Fibroblast of the aortic adventitia (primary cell): ENCODE measurements around the gene VCY. TPM values are rescaled to one million over a fixed set of nuclear protein-coding genes. Genes with fewer than 3 reads are reported as not detected.
"Not testable (repeated sequence)": the region's sequence is repeated elsewhere in the genome, so short reads cannot be mapped to it uniquely, and the experiment has no call there.

ENCODE experiments used
- DNase-seq: peaks from one replicate; pipeline ENCODE4 v3.0.0-alpha.2; 2010; ENCODE audit warnings: low read depth
- H3K4me3 ChIP-seq: 2 replicates; pipeline ENCODE4 v1.5.1; 2011; ENCODE audit warnings: low read depth, mild to moderate bottlenecking, control low read depth, low read length, moderate library complexity
- total RNA-seq: library from RNA; depleted of rRNA; stranded (reverse); fragments of >200 nt; gene quantifications from 2 replicates; pipeline ENCODE4 v1.2.3, GENCODE V29; 2012; ENCODE audit warnings: low replicate concordance

VCY gene
- total RNA-seq = not detected in 2 replicates

GRCh38 chrY:13986373-13986772 is at the start of gene VCY:
Gene VCY, minus strand, starts transcription at chrY:13986473. Its CDS starts 33 bp downstream, at chrY:13986440.
- DNase-seq, H3K4me3 ChIP-seq: not testable (repeated sequence)

GRCh38 chrY:14030395-14030794 is 44.1 kb upstream of the VCY start:
- DNase-seq, H3K4me3 ChIP-seq: not testable (repeated sequence)

- H3K4me3 ChIP-seq, DNase-seq: not testable (repeated sequence)
These were observed 25.6 kb upstream of the VCY start for GRCh38 chrY:14011916-14012315.

- DNase-seq, H3K4me3 ChIP-seq: not testable (repeated sequence)
These were observed 43.9 kb downstream of the VCY start for GRCh38 chrY:13942406-13942805.

Other genes with a start within 250 kb of the VCY start
- not detected in 2 replicates for gene VCY1B, start 69.8 kb upstream of the VCY start, total RNA-seq